Measurements from ENCODE around the gene UBE2V1.
"Not testable (repeated sequence)": the region's sequence is repeated elsewhere in the genome, so short reads cannot be mapped to it uniquely, and the experiment has no call there.

GRCh38 chr20:50106669-50107068 is 6.3 kb downstream of the UBE2V1 start:
- not testable (repeated sequence) for TF ChIP-seq ZNF274 (IDR thresholded peaks at IDR 0.05; ENCODE audit: low read depth, low read length); SUZ12 (IDR thresholded peaks at IDR 0.05; ENCODE audit: extremely low read depth, insufficient read depth, insufficient read length)

All from NT2/D1 (cell line).